GM23338 (cell line): ENCODE results near the gene NTM. TPM values are rescaled to one million over a fixed set of nuclear protein-coding genes. Genes with fewer than 3 reads are reported as not detected.
A peak's percentile ranks its signal among the peaks of the same experiment; 100 is the strongest.

Experiments
- ATAC-seq: fragments of 200-7000 bp; cut with Tn5 transposase; 3 replicates; pipeline ENCODE4 v1.9.1; 2020
- DNase-seq: peaks from one replicate; pipeline ENCODE4 v3.0.0-alpha.2; 2015; ENCODE audit warnings: low spot score
- H2AFZ ChIP-seq: fragments of 200-600 bp; sonication (generic); 2 replicates; pipeline ENCODE4 v1.8.0; 2016; ENCODE audit warnings: antibody characterized with exemption, mild to moderate bottlenecking, moderate library complexity
- H3F3A ChIP-seq: fragments of 200-600 bp; sonication (generic); replicated peaks from 2 replicates; pipeline ENCODE4 v1.8.0; 2017; ENCODE audit warnings: antibody characterized with exemption, mixed run types, low read depth
- H3K27ac ChIP-seq: fragments of 200-600 bp; sonication (generic); 2 replicates; pipeline ENCODE4 v1.6.1; 2016; ENCODE audit warnings: low read depth
- H3K27me3 ChIP-seq: fragments of 200-600 bp; sonication (generic); 2 replicates; pipeline ENCODE4 v1.8.0; 2016; ENCODE audit warnings: mild to moderate bottlenecking, mixed run types, moderate library complexity; ENCODE audit not compliant: insufficient read depth
- H3K36me3 ChIP-seq: fragments of 200-600 bp; sonication (generic); 2 replicates; pipeline ENCODE4 v1.8.0; 2016; ENCODE audit warnings: mild to moderate bottlenecking; ENCODE audit not compliant: insufficient read depth
- H3K4me1 ChIP-seq: fragments of 200-600 bp; sonication (generic); 2 replicates; pipeline ENCODE4 v1.8.0; 2016; ENCODE audit warnings: mild to moderate bottlenecking, moderate library complexity; ENCODE audit not compliant: insufficient read depth
- H3K4me2 ChIP-seq: fragments of 200-600 bp; sonication (generic); 2 replicates; pipeline ENCODE4 v1.7.1; 2017; ENCODE audit warnings: mixed run types
- H3K4me3 ChIP-seq: fragments of 200-600 bp; sonication (generic); 2 replicates; pipeline ENCODE4 v1.6.1; 2016; ENCODE audit warnings: mixed run types
- H3K79me2 ChIP-seq: fragments of 200-600 bp; sonication (generic); replicated peaks from 2 replicates; pipeline ENCODE4 v1.8.0; 2017; ENCODE audit warnings: mild to moderate bottlenecking; ENCODE audit not compliant: insufficient read depth
- H3K9me2 ChIP-seq: fragments of 200-600 bp; sonication (generic); 2 replicates; pipeline ENCODE4 v1.8.0; 2017; ENCODE audit not compliant: insufficient read depth
- H4K20me1 ChIP-seq: fragments of 200-600 bp; sonication (generic); replicated peaks from 2 replicates; pipeline ENCODE4 v1.8.0; 2017; ENCODE audit warnings: mild to moderate bottlenecking; ENCODE audit not compliant: insufficient read depth
- H3K27ac Mint-ChIP-seq: 2 replicates; pipeline ENCODE4 v1.8.0; 2020; ENCODE audit warnings: inconsistent platforms, mild to moderate bottlenecking, moderate library complexity, mixed read lengths
- H3K27me3 Mint-ChIP-seq: 3 replicates; pipeline ENCODE4 v1.8.0; 2022; ENCODE audit warnings: low read depth, mild to moderate bottlenecking, moderate library complexity, mixed read lengths, inconsistent platforms; ENCODE audit not compliant: insufficient read depth, poor library complexity
- H3K36me3 Mint-ChIP-seq: 3 replicates; pipeline ENCODE4 v1.8.0; 2021; ENCODE audit warnings: low read depth, mild to moderate bottlenecking, inconsistent platforms, moderate library complexity, mixed read lengths
- H3K4me1 Mint-ChIP-seq: 3 replicates; pipeline ENCODE4 v1.8.0; 2020; ENCODE audit warnings: mild to moderate bottlenecking, inconsistent platforms, mixed read lengths
- H3K4me3 Mint-ChIP-seq: 3 replicates; pipeline ENCODE4 v1.8.0; 2021; ENCODE audit warnings: moderate library complexity, mild to moderate bottlenecking, inconsistent platforms, mixed read lengths
- H3K9me3 Mint-ChIP-seq: 3 replicates; pipeline ENCODE4 v1.8.0; 2020; ENCODE audit warnings: moderate library complexity, mild to moderate bottlenecking, inconsistent platforms, mixed read lengths
- EZH2phosphoT487 ChIP-seq: fragments of 200-600 bp; sonication (generic); IDR thresholded peaks from one replicate; pipeline ENCODE4 v1.8.1; 2018; ENCODE audit warnings: antibody characterized with exemption; ENCODE audit not compliant: unreplicated experiment
- JUNB ChIP-seq: IDR thresholded peaks from one replicate; pipeline ENCODE4 v1.6.1; 2016; ENCODE audit warnings: antibody characterized with exemption; ENCODE audit not compliant: unreplicated experiment
- NANOG ChIP-seq: IDR thresholded peaks from 2 replicates; pipeline ENCODE4 v1.6.1; 2016; ENCODE audit warnings: antibody characterized with exemption, borderline replicate concordance
- STAT1 ChIP-seq: IDR thresholded peaks from one replicate; pipeline ENCODE4 v1.6.1; 2016; ENCODE audit warnings: antibody characterized with exemption; ENCODE audit not compliant: unreplicated experiment
- ZNF114 ChIP-seq: fragments of 250-450 bp; sonication (Bioruptor Pico); IDR thresholded peaks from 2 replicates; pipeline ENCODE4 v1.5.0; 2020; ENCODE audit warnings: mild to moderate bottlenecking, moderate library complexity
- ZNF331 ChIP-seq: fragments of 250-450 bp; sonication (Bioruptor Pico); IDR thresholded peaks from 2 replicates; pipeline ENCODE4 v1.5.0; 2020; ENCODE audit warnings: low read depth, mild to moderate bottlenecking, moderate library complexity
- polyA plus RNA-seq: library from polyadenylated mRNA; unstranded; fragments of >200 nt; fragmentation: Nextera tagmentation; extraction: Ambion mirVana; gene quantifications from 2 replicates; pipeline ENCODE4 v1.2.1, GENCODE V29; 2016
- total RNA-seq: library from RNA; depleted of rRNA; stranded (reverse); fragments of >200 nt; shearing (Covaris generic); gene quantifications from 2 replicates; pipeline ENCODE4 v1.2.3, GENCODE V29; 2014
- TF ChIP-seq, protein P1 (sequence below), 2 experiments: fragments of 200-600 bp in 1 of 2; sonication (generic) in 1 of 2; conservative IDR thresholded peaks; 2 replicates each; pipeline versions ENCODE4 v1.5.1 to v1.6.1; 2016 to 2017; ENCODE audit warnings: antibody characterized with exemption in 2 of 2, low read depth in 2 of 2, mild to moderate bottlenecking in 2 of 2, moderate library complexity in 1 of 2
- TF ChIP-seq, protein P2 (sequence below): IDR thresholded peaks from 2 replicates; pipeline ENCODE4 v1.6.1; 2016; ENCODE audit warnings: antibody characterized with exemption
- TF ChIP-seq, protein P3 (sequence below): fragments of 250-450 bp; sonication (Bioruptor Pico); IDR thresholded peaks from 2 replicates; pipeline ENCODE4 v1.5.0; 2020; ENCODE audit warnings: mild to moderate bottlenecking, moderate library complexity
- TF ChIP-seq, protein P4 (sequence below): IDR thresholded peaks from one replicate; pipeline ENCODE4 v1.6.1; 2018; ENCODE audit warnings: antibody characterized with exemption; ENCODE audit not compliant: unreplicated experiment

The NTM gene
- total and polyA plus RNA-seq, 2 experiments from 2014 or later = 10.6 to 14.6 TPM

DNA sequence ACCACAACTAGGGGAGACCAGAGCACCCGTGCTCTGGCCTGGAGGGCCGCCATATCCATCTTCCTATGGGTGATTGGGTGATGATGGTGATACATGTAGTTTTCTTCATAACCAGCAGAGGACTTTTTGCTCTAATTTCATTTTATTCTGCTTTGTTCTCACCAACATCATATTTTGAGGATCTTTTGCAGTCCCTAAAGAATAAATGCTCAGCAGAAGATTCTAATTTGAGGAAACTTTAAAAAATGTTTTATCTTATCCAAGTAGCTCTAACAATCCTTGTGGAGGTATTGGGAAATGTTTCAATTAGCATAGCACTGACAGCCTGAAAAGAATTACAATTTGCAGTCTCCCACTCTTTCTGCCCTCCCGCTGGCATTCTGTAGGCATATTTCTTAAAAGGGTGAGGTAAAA is 544.0 kb downstream of the NTM start:
- Histone ChIP-seq H3K9me2 (no peaks in the 10 kb centered on the region), H3K4me3 (no peak overlapping the region), H3K27me3 (peaks cover 13% of the 10 kb centered on the region), H4K20me1 (no peaks in the 10 kb centered on the region; the same call in 1 of the 2 replicates), H3K79me2 (peaks cover 5% of the 10 kb centered on the region), H3K27ac (no peak overlapping the region), H3K4me1 (peaks cover 27% of the 10 kb centered on the region), H3F3A (peaks cover 6% of the 10 kb centered on the region; the same call in 1 of the 2 replicates), H2AFZ (no peak overlapping the region), H3K36me3 (no peaks in the 10 kb centered on the region), H3K4me2 (no peak overlapping the region)
- Mint-ChIP-seq H3K9me3 (no peaks in the 10 kb centered on the region), H3K27ac (no peak overlapping the region), H3K4me1 (peaks cover 43% of the 10 kb centered on the region), H3K36me3 (no peaks in the 10 kb centered on the region), H3K4me3 (no peak overlapping the region), H3K27me3 (peaks cover 24% of the 10 kb centered on the region)
- DNase-seq (no peak), ATAC-seq (no peak)
- TF ChIP-seq, protein P1, sequence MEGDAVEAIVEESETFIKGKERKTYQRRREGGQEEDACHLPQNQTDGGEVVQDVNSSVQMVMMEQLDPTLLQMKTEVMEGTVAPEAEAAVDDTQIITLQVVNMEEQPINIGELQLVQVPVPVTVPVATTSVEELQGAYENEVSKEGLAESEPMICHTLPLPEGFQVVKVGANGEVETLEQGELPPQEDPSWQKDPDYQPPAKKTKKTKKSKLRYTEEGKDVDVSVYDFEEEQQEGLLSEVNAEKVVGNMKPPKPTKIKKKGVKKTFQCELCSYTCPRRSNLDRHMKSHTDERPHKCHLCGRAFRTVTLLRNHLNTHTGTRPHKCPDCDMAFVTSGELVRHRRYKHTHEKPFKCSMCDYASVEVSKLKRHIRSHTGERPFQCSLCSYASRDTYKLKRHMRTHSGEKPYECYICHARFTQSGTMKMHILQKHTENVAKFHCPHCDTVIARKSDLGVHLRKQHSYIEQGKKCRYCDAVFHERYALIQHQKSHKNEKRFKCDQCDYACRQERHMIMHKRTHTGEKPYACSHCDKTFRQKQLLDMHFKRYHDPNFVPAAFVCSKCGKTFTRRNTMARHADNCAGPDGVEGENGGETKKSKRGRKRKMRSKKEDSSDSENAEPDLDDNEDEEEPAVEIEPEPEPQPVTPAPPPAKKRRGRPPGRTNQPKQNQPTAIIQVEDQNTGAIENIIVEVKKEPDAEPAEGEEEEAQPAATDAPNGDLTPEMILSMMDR (conservative IDR thresholded peaks at IDR 0.05; ENCODE audit: low read depth in 2 of 2) = peak; percentile 28 to 31
- no peak for TF ChIP-seq STAT1

DNA sequence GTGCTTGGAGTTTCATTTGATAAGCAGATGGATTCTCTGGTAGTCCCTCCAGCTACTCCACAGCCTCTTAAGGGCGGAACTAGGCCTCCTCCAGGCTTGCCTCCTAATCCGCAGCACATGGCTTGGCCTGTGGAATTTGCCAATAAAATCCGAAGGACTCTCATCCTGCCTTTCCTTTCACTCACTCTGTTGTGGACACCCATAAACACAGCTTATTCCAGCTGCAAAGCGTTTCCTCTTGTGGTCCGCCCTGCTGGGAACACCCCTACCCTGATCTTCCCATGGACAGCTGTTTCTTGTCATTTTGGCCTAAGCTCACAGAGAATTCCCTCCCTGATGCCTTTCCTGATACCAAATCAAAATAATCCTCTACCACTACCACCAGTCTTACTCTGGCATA is 546.2 kb downstream of the NTM start:
- H3K36me3 Mint-ChIP-seq = no peaks in the 10 kb centered on the region
- H3K27ac ChIP-seq = no peak overlapping the region
- H3K27me3 Mint-ChIP-seq = peaks cover 8% of the 10 kb centered on the region
- DNase-seq (no peak), ATAC-seq (no peak)
- peaks cover 10% of the 10 kb centered on the region; the same call in 1 of the 2 replicates for H3K79me2 ChIP-seq
- H3K27me3 ChIP-seq = 0 out of 2 replicates have a peak, but pooled peaks cover 4% of the 10 kb centered on the region
- no peak overlapping the region for H3K4me3 ChIP-seq
- H3K9me2 ChIP-seq = no peaks in the 10 kb centered on the region
- H4K20me1 ChIP-seq = no peaks in the 10 kb centered on the region; the same call in 1 of the 2 replicates
- H3K4me2 ChIP-seq = no peak overlapping the region
- no peaks in the 10 kb centered on the region for H3K9me3 Mint-ChIP-seq
- H3K4me1 Mint-ChIP-seq = peaks cover 34% of the 10 kb centered on the region
- H3K27ac Mint-ChIP-seq = no peak overlapping the region
- no peak overlapping the region for H3K4me3 Mint-ChIP-seq
- no peaks in the 10 kb centered on the region for H3K36me3 ChIP-seq
- H3K4me1 ChIP-seq = peaks cover 19% of the 10 kb centered on the region
- no peak overlapping the region for H2AFZ ChIP-seq
- H3F3A ChIP-seq = 0 out of 2 replicates have a peak, but pooled peaks cover 3% of the 10 kb centered on the region
- no peak for TF ChIP-seq ZNF331 (CRISPR knock-in tag)
- TF ChIP-seq, protein P2, sequence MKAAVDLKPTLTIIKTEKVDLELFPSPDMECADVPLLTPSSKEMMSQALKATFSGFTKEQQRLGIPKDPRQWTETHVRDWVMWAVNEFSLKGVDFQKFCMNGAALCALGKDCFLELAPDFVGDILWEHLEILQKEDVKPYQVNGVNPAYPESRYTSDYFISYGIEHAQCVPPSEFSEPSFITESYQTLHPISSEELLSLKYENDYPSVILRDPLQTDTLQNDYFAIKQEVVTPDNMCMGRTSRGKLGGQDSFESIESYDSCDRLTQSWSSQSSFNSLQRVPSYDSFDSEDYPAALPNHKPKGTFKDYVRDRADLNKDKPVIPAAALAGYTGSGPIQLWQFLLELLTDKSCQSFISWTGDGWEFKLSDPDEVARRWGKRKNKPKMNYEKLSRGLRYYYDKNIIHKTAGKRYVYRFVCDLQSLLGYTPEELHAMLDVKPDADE = no peak
- TF ChIP-seq, protein P3, sequence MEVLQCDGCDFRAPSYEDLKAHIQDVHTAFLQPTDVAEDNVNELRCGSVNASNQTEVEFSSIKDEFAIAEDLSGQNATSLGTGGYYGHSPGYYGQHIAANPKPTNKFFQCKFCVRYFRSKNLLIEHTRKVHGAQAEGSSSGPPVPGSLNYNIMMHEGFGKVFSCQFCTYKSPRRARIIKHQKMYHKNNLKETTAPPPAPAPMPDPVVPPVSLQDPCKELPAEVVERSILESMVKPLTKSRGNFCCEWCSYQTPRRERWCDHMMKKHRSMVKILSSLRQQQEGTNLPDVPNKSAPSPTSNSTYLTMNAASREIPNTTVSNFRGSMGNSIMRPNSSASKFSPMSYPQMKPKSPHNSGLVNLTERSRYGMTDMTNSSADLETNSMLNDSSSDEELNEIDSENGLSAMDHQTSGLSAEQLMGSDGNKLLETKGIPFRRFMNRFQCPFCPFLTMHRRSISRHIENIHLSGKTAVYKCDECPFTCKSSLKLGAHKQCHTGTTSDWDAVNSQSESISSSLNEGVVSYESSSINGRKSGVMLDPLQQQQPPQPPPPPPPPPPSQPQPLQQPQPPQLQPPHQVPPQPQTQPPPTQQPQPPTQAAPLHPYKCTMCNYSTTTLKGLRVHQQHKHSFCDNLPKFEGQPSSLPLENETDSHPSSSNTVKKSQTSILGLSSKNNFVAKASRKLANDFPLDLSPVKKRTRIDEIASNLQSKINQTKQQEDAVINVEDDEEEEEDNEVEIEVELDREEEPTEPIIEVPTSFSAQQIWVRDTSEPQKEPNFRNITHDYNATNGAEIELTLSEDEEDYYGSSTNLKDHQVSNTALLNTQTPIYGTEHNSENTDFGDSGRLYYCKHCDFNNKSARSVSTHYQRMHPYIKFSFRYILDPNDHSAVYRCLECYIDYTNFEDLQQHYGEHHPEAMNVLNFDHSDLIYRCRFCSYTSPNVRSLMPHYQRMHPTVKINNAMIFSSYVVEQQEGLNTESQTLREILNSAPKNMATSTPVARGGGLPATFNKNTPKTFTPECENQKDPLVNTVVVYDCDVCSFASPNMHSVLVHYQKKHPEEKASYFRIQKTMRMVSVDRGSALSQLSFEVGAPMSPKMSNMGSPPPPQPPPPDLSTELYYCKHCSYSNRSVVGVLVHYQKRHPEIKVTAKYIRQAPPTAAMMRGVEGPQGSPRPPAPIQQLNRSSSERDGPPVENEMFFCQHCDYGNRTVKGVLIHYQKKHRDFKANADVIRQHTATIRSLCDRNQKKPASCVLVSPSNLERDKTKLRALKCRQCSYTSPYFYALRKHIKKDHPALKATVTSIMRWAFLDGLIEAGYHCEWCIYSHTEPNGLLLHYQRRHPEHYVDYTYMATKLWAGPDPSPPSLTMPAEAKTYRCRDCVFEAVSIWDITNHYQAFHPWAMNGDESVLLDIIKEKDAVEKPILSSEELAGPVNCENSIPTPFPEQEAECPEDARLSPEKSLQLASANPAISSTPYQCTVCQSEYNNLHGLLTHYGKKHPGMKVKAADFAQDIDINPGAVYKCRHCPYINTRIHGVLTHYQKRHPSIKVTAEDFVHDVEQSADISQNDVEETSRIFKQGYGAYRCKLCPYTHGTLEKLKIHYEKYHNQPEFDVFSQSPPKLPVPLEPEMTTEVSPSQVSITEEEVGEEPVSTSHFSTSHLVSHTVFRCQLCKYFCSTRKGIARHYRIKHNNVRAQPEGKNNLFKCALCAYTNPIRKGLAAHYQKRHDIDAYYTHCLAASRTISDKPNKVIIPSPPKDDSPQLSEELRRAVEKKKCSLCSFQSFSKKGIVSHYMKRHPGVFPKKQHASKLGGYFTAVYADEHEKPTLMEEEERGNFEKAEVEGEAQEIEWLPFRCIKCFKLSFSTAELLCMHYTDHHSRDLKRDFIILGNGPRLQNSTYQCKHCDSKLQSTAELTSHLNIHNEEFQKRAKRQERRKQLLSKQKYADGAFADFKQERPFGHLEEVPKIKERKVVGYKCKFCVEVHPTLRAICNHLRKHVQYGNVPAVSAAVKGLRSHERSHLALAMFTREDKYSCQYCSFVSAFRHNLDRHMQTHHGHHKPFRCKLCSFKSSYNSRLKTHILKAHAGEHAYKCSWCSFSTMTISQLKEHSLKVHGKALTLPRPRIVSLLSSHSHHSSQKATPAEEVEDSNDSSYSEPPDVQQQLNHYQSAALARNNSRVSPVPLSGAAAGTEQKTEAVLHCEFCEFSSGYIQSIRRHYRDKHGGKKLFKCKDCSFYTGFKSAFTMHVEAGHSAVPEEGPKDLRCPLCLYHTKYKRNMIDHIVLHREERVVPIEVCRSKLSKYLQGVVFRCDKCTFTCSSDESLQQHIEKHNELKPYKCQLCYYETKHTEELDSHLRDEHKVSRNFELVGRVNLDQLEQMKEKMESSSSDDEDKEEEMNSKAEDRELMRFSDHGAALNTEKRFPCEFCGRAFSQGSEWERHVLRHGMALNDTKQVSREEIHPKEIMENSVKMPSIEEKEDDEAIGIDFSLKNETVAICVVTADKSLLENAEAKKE = no peak
- no peak for TF ChIP-seq ZNF114 (CRISPR knock-in tag)
- TF ChIP-seq JUNB = no peak
- TF ChIP-seq, protein P4, sequence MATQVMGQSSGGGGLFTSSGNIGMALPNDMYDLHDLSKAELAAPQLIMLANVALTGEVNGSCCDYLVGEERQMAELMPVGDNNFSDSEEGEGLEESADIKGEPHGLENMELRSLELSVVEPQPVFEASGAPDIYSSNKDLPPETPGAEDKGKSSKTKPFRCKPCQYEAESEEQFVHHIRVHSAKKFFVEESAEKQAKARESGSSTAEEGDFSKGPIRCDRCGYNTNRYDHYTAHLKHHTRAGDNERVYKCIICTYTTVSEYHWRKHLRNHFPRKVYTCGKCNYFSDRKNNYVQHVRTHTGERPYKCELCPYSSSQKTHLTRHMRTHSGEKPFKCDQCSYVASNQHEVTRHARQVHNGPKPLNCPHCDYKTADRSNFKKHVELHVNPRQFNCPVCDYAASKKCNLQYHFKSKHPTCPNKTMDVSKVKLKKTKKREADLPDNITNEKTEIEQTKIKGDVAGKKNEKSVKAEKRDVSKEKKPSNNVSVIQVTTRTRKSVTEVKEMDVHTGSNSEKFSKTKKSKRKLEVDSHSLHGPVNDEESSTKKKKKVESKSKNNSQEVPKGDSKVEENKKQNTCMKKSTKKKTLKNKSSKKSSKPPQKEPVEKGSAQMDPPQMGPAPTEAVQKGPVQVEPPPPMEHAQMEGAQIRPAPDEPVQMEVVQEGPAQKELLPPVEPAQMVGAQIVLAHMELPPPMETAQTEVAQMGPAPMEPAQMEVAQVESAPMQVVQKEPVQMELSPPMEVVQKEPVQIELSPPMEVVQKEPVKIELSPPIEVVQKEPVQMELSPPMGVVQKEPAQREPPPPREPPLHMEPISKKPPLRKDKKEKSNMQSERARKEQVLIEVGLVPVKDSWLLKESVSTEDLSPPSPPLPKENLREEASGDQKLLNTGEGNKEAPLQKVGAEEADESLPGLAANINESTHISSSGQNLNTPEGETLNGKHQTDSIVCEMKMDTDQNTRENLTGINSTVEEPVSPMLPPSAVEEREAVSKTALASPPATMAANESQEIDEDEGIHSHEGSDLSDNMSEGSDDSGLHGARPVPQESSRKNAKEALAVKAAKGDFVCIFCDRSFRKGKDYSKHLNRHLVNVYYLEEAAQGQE = no peak
- TF ChIP-seq EZH2phosphoT487 = no peak
- TF ChIP-seq NANOG = no peak
